NCI-H2196 (cell line): ENCODE data around the gene DHDH.
"Not testable (repeated sequence)": the region's sequence is repeated elsewhere in the genome, so short reads cannot be mapped to it uniquely, and the experiment has no call there.

ENCODE experiments used
- DNase-seq: peaks from one replicate; lab custom pipeline; 2025; ENCODE audit not compliant: unreplicated experiment; lab: John Stamatoyannopoulos, UW

DHDH gene

GRCh38 chr19:48914181-48914580 lies 19.3 kb upstream of the DHDH start:
- DNase-seq: no peak

DNA sequence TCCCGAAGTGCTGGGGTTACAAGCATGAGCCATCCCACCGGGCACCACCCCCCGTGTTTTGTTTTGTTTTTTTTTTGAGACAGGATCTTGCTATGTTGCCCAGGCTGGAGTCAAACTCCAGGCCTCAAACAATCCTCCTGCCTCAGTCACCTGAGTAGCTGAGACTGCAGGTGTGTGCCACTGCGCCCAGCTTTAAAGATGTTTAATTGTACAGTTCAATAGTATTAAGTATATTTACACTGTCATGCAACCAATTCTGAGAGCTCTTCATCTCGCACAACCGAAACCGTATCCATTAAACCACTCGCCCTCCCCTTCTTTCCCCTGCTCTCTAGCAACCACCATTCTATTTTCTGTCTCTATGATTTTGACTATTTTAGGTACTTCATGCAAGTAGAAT lies 17.7 kb upstream of the DHDH start:
- DNase-seq: peak; percentile 77

DNA sequence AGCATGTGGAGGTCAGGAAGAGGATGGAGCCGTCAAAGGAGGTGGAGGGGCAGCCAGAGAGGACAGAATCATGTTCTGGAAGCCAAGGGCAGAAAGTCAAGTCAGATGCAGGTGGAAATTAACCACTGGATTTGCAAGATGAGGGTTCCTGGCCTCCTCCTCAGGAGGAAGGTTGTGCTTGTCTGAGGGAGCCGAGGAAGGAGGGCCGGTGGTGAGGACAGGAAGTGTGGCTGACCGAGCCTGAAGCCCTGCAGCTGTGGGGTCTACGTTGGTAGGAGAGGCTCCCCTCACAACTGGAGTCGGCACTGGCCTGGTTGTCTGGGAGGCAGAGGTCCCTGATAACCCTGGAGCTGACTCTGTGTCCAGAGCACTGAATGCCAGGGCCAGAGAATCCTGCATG lies 15.4 kb upstream of the DHDH start:
- DNase-seq: no peak

DNA sequence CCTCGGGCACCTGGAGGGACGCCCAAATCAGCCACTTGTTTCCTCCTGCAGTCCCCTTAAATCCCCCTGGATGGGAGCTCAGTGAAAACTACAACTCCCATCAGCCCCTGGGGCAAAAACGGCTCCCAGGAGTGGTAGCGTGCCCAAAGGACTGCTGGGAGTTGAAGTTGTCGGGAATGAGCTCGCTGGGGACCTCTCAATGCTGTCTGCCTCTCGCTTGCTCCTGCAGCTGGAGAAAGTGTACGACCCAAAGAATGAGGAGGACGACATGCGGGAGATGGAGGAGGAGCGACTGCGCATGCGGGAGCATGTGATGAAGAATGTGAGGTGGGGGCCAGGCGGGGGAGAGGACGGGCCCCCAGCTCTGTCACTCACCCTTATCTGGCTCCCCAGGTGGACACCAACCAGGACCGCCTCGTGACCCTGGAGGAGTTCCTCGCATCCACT lies 14.7 kb upstream of the DHDH start:
- DNase-seq: peak; percentile 36

DNA sequence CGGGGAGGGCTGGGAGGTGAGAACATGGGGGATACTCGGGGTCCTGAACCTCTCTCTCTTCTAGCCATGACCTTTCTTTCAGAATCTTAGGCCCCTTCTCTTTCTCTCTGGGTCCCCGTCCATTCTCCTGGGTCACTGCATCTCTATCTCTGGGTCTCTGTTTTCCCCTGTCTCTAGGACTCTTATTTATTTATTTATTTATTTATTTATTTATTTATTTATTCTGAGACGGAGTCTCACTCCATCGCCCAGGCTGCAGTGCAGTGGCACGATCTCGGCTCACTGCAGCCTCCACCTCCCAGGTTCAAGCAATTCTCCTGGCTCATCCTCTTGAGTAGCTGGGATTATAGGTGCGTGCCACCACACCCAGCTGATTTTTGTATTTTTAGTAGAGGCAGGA lies 14.2 kb upstream of the DHDH start:
- not testable (repeated sequence) for DNase-seq

DNA sequence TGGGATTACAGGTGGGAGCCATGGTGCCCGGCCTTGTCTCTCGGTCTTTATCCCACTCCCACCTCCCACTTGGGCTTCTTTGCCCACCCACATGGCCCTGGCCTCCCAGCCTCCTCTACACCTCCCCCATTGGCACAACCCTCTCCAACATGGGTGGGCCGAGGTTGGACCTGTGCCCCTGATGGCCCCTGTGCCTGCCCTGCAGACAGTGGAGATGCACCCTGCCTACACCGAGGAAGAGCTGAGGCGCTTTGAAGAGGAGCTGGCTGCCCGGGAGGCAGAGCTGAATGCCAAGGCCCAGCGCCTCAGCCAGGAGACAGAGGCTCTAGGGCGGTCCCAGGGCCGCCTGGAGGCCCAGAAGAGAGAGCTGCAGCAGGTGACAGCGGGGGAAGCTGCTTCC lies 12.6 kb upstream of the DHDH start:
- DNase-seq: no peak

- no peak for DNase-seq
Observed at GRCh38 chr19:48921721-48922500, 11.6 kb upstream of the DHDH start.

DNA sequence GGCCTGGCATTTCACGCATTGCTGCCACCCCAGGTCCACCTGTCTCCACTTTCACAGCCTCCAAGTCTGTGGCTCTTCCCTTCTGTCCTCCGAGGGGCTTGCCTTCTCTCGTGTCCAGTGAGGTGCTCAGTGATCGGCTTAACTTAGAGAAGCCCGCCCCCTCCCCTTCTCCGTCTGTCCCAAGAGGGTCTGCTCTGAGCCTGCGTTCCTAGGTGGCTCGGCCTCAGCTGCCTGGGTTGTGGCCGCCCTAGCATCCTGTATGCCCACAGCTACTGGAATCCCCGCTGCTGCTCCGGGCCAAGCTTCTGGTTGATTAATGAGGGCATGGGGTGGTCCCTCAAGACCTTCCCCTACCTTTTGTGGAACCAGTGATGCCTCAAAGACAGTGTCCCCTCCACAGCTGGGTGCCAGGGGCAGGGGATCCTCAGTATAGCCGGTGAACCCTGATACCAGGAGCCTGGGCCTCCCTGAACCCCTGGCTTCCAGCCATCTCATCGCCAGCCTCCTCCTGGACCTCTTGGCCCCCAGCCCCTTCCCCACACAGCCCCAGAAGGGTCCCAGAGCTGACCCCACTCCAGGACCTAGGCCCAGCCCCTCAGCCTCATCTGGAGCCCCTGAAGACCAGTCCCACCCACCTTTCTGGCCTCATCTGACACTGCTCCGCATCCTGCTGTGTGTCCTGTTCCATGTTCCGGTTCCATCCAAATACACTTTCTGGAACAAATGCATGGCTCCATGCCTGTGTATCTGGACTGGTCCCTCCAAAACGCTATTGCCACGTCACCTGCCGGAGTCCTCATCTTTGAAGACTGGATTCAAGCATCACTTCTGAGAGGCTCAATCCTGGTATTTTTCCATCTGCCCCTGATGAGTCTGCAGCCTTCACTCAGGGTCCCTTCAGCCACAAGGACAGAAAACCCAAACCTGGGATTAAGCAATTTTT lies 10.7 kb upstream of the DHDH start:
- DNase-seq: no peak

DNA sequence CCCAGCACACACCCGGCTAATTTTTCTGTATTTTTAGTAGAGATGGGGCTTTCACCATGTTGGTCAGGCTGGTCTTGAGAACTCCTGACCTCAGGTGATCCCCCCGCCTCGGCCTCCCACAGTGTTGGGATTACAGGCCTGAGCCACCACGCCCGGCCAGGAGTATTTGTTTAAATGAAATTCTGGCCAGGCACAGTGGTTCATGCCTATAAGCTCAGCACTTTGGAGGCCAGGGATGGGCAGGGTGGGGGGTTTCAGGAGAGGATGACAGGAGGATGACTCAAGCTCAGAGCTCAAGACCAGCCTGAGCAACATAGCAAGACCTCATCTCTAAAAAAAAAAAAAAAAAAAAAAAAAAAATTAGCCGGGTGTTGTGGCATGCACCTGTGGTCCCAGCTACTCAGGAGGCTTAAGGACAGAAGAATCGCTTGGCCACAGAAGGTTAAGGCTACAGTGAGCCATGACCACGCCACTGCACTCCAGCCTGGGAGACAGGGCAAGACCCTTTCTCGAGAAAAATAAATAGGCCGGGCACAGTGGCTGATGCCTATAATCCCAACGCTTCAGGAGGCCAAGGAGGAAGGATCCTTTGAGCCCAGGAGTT lies 8.2 kb upstream of the DHDH start:
- no peak for DNase-seq

DNA sequence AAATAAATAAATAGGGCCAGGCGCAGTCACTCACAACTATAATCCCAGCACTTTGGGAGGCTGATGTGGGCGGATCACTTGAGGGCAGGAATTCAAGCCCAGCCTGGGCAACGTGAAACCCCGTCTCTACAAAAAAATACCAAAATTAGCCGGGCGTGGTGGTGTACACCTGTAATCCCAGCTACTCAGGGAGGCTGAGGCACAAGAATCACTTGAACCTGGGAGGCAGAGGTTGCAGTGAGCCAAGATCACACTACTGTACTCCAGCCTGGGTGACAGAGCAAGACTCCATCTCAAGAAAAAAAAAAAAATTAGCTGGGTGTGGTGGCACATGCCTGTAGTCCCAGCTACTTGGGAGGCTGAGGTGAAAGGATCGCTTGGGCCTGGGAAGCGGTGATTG lies 7.6 kb upstream of the DHDH start:
- DNase-seq: not testable (repeated sequence)

DNA sequence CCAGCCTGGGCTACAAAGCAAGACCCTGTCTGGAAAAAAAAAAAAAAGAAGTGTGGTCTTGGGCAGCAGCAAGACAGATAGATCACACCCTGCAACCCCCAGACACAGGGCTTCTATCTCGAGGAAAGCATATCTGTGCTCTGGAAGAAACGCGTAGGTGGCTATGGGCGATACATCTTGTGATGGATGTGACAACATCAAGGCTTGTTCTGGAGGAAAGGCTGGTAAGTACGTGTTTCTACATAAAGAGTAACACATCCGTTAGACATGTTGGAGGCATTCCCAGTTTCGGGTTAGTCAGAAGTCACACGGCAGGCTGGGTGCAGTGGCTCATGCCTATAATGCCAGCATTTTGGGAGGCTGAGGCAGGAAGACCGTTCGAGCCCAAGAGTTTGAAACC lies 6.6 kb upstream of the DHDH start:
- peak; percentile 56 for DNase-seq

DNA sequence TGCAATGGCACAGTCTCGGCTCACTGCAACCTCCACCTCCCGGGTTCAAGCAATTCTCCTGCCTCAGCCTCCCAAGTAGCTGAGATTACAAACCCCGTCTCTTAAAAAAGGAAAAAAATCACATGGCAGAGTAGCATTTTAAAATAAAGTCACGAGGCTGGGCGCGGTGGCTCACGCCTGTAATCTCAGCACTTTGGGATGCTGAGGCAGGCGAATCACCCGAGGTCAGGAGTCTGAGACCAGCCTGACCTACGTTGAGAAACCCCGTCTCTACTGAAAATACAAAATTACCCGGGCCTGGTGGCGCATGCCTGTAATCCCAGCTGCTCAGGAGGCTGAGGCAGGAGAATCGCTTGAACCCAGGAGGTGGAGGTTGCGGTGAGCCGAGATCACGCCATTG lies 5.8 kb upstream of the DHDH start:
- DNase-seq: not testable (repeated sequence)

- DNase-seq: peak; percentile 41
Observed at GRCh38 chr19:48928164-48929025, 5.1 kb upstream of the DHDH start.

DNA sequence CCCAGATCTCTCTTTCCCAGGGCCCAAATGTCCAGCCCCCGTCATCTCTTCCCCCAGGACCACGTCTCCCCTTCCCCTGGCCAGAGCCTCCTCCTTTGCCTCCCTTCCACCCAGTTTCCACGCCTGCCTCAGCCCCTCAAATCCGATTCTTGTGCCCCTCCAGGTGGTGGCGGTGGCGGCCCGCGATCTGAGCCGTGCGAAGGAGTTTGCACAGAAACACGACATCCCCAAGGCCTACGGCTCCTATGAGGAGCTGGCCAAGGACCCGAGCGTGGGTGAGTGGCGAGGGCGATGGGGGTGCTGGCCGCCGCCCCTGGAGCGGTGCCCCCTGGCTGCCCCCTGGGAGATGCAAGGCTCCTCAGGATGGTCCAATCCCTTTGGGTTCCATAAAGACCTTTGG lies 1.3 kb downstream of the DHDH start:
- no peak for DNase-seq

DNA sequence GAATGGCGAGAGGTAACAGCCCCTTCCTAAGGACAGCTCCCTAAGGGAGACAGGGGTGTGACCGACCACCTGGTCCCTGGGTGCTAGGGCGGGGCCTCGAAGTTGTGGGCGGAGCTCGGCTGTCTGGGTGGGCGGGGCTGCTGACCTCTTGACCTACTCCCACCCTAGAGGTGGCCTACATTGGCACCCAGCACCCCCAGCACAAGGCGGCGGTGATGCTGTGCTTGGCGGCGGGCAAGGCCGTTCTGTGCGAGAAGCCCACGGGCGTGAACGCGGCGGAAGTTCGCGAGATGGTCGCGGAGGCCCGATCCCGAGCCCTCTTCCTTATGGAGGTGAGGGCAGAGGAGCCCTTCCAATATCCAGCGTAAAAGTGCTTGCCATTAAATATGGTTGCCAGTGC lies 2.4 kb downstream of the DHDH start:
- DNase-seq: no peak

GRCh38 chr19:48938256-48938655 lies 4.8 kb downstream of the DHDH start:
- no peak for DNase-seq

- DNase-seq: no peak
Observed at GRCh38 chr19:48940902-48941301, 7.4 kb downstream of the DHDH start.

GRCh38 chr19:48943081-48943480 lies 9.6 kb downstream of the DHDH start:
- no peak for DNase-seq

GRCh38 chr19:48945415-48945814 lies 11.9 kb downstream of the DHDH start:
- no peak for DNase-seq

- DNase-seq: no peak
Observed at GRCh38 chr19:48945817-48946216, 12.3 kb downstream of the DHDH start.
